Progenitor cell of endocrine pancreas (in vitro differentiated cells): ENCODE measurements around the gene FETUB. TPM values are rescaled to one million over a fixed set of nuclear protein-coding genes. Genes with fewer than 3 reads are reported as not detected.

Source experiments
- DNase-seq: peaks from one replicate; pipeline ENCODE4 v3.0.0; 2021; ENCODE audit warnings: low spot score; ENCODE audit not compliant: unreplicated experiment
- H3K27ac Mint-ChIP-seq: 2 replicates; pipeline ENCODE4 v1.8.0; 2021; ENCODE audit warnings: mild to moderate bottlenecking, moderate library complexity, mixed read lengths
- H3K27me3 Mint-ChIP-seq: 2 replicates; pipeline ENCODE4 v1.8.0; 2021; ENCODE audit warnings: mixed read lengths
- H3K36me3 Mint-ChIP-seq: 2 replicates; pipeline ENCODE4 v1.8.0; 2022; ENCODE audit warnings: mixed read lengths; ENCODE audit not compliant: insufficient read depth
- H3K4me1 Mint-ChIP-seq: 2 replicates; pipeline ENCODE4 v1.8.0; 2021; ENCODE audit warnings: low read depth, mixed read lengths
- H3K4me3 Mint-ChIP-seq: 2 replicates; pipeline ENCODE4 v1.8.0; 2021; ENCODE audit warnings: low read depth, mild to moderate bottlenecking, moderate library complexity, mixed read lengths
- H3K9me3 Mint-ChIP-seq: 2 replicates; pipeline ENCODE4 v1.8.0; 2021; ENCODE audit warnings: low read depth, mixed read lengths
- total RNA-seq: library from RNA; stranded (reverse); gene quantifications from 2 replicates; pipeline ENCODE4 v1.2.1, GENCODE V29; 2021
- TF ChIP-seq, protein P1 (sequence below): fragments of 200-600 bp; sonication (generic); IDR thresholded peaks from one replicate; pipeline ENCODE4 v1.5.0; 2021; ENCODE audit warnings: antibody characterized with exemption, mild to moderate bottlenecking; ENCODE audit not compliant: unreplicated experiment

Gene FETUB
- total RNA-seq, 1 donor from 2014 or later, result not detected

DNA sequence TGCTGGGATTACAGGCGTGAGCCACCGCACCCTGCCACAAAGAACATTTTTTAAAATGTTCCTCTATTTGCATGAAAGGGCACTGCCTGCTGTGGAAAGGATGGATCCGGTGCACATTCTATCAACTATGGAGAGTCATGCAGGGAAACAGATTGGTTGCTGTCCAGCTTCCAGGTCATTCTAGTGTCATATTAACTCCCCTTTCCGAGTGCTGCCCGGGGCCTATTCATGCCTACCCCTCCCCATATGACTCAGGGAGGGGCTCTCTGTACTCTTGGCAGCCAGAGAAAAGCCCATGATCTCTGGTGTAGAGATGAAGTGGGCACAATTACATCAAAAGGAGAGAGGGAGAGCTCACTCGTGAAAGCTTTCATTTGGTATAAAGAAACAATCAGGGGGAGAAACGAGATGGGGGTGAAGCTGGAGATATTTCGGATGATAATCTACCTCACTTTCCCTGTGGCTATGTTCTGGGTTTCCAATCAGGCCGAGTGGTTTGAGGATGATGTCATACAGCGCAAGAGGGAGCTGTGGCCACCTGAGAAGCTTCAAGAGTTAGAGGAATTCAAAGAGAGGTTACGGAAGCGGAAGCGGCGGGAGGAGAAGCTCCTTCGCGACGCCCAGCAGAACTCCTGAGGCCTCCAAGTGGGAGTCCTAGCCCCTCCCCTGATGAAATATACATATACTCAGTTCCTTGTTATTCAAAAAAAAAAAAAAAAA lies 43.5 kb upstream of the FETUB start:
- H3K27ac Mint-ChIP-seq, result no peak overlapping the region
- H3K4me1 Mint-ChIP-seq, result peaks cover 25% of the 10 kb centered on the region
- H3K27me3 Mint-ChIP-seq, result peaks cover 4% of the 10 kb centered on the region
- DNase-seq, result no peak
- no peak overlapping the region for H3K4me3 Mint-ChIP-seq
- H3K36me3 Mint-ChIP-seq, result no peaks in the 10 kb centered on the region
- TF ChIP-seq, protein P1, sequence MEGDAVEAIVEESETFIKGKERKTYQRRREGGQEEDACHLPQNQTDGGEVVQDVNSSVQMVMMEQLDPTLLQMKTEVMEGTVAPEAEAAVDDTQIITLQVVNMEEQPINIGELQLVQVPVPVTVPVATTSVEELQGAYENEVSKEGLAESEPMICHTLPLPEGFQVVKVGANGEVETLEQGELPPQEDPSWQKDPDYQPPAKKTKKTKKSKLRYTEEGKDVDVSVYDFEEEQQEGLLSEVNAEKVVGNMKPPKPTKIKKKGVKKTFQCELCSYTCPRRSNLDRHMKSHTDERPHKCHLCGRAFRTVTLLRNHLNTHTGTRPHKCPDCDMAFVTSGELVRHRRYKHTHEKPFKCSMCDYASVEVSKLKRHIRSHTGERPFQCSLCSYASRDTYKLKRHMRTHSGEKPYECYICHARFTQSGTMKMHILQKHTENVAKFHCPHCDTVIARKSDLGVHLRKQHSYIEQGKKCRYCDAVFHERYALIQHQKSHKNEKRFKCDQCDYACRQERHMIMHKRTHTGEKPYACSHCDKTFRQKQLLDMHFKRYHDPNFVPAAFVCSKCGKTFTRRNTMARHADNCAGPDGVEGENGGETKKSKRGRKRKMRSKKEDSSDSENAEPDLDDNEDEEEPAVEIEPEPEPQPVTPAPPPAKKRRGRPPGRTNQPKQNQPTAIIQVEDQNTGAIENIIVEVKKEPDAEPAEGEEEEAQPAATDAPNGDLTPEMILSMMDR, result no peak
- H3K9me3 Mint-ChIP-seq, result no peaks in the 10 kb centered on the region

DNA sequence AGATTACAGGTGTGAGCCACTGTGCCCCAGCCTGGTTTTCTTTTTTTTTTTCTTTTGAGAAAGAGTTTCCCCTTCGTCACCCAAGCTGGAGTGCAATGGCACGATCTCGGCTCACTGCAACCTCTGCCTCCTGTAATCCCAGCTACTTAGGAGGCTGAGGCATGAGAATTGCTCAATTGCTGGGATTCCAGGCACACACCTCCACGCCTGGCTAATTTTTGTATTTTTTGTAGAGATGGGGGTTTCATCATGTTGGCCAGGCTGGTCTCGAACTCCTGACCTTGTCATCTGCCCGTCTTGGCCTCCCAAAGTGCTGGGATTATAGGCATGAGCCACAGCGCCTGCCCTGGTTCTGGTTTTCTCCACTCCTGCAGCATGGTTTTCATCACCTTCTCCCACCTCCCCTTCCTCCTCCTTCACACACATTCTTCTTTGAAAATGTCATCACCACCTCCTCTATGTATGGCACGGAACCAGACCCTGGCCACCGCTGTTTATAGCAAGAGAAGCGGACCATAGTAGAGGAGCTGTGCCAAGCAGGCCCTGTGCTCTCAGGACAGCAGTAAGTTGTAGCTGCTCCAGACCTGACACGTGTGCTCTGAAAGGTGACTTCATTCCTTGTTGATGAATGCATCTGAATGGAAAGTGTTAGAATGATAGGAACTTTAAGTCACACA lies 42.0 kb upstream of the FETUB start:
- Mint-ChIP-seq H3K27me3 (peaks cover 4% of the 10 kb centered on the region), H3K9me3 (no peaks in the 10 kb centered on the region), H3K4me1 (peaks cover 25% of the 10 kb centered on the region), H3K4me3 (no peak overlapping the region), H3K36me3 (no peaks in the 10 kb centered on the region), H3K27ac (no peak overlapping the region)
- TF ChIP-seq, protein P1, result no peak
- no peak for DNase-seq

DNA sequence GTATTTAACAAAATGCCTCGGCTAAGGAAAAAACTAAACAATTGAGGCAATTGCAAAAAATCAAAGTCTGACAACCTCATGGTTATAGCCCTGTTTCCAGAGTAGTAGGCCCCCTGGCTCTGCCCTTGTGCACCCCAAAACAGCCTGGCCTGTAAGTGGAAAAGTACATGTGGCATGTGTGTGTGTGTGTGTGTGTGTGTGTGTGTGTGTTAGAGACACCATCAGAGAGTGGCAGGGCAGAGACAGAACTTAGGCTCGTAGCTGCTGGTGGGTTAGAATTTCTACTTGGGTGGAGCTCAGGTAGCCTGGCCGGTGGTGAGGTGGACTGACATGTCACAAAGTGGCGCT lies 41.4 kb upstream of the FETUB start:
- H3K4me3 Mint-ChIP-seq, result no peak overlapping the region
- no peaks in the 10 kb centered on the region for H3K9me3 Mint-ChIP-seq
- no peak for DNase-seq
- peaks cover 4% of the 10 kb centered on the region for H3K27me3 Mint-ChIP-seq
- TF ChIP-seq, protein P1, result no peak
- no peaks in the 10 kb centered on the region for H3K36me3 Mint-ChIP-seq
- peaks cover 25% of the 10 kb centered on the region for H3K4me1 Mint-ChIP-seq
- H3K27ac Mint-ChIP-seq, result no peak overlapping the region

DNA sequence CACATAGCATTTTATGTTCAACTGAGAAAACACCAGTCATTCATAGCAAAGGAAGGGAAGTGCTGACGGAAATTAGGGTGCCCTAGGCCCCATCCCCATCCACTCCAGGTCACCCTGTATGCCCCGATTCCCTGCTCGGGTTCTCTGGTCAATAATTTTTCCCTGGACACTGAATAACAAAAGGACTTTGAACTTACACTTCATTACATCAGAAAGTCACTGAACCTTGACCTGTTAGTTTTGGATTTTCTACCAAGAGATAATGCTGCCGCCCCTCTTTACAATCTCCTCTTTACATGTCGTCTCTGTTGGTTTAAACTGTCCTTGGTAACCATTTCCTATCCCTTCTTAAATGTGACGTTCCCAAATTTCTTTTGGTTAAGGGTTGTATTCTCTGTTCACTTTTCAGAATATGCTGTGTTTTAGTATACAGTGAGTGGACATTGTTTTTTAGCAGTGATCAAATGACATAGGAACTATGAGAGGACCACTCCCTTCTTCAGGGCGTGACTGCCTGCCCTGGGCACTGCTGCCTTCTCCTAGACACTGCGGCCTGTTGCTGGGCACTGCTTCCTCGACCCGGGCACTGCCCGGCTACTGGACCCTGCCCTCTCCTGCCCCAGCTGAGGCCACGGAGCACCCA lies 40.9 kb upstream of the FETUB start:
- Mint-ChIP-seq H3K27ac (no peak overlapping the region), H3K4me3 (no peak overlapping the region), H3K9me3 (no peaks in the 10 kb centered on the region), H3K4me1 (peaks cover 24% of the 10 kb centered on the region), H3K36me3 (no peaks in the 10 kb centered on the region), H3K27me3 (peaks cover 4% of the 10 kb centered on the region)
- no peak for DNase-seq
- TF ChIP-seq, protein P1, result no peak

DNA sequence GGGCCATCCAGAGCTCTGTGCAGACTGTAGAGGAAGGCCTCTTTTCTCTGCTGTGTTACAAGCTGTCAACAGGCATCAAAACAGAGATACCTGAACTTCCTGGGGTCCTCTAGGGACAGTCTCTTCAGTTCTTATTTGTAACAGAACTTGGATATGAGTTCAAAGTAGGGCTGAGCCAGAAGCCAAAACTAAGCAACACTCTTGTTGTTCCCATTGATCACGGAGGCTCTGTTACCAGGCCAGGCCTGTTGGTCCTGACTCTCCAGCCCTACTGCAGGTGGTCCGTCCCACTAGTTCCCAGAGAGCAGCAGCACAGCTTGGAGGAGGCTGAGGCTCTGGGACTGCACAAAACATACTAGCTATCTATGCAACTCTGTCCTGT lies 40.4 kb upstream of the FETUB start:
- Mint-ChIP-seq H3K4me3 (no peak overlapping the region), H3K4me1 (peaks cover 23% of the 10 kb centered on the region), H3K27me3 (peaks cover 4% of the 10 kb centered on the region), H3K9me3 (no peaks in the 10 kb centered on the region), H3K27ac (no peak overlapping the region), H3K36me3 (no peaks in the 10 kb centered on the region)
- DNase-seq, result no peak
- TF ChIP-seq, protein P1, result no peak
